ENCODE data around the gene UHRF1. TPM values are rescaled to one million over a fixed set of nuclear protein-coding genes. Genes with fewer than 3 reads are reported as not detected.

Gene UHRF1
- total and polyA plus RNA-seq, 2 donors from 2014 or later = 0.19 to 3.1 TPM

GRCh38 chr19:4962085-4962619 is 52.9 kb downstream of the UHRF1 start:
- no peak for TF ChIP-seq CTCF (IDR thresholded peaks at IDR 0.05; ENCODE audit: borderline replicate concordance, extremely low read depth, insufficient read depth)
- Histone ChIP-seq H3K27me3 (ENCODE audit: control insufficient read depth, insufficient read depth, low read length) (no peaks in the 10 kb centered on the region), H3K27ac (ENCODE audit: low read depth in 2 of 2, low read length in 2 of 2) (no peak overlapping the region), H3K36me3 (ENCODE audit: control insufficient read depth in 2 of 3, insufficient read depth in 3 of 3, low read length in 3 of 3) (no peaks in the 10 kb centered on the region), H3K9me3 (ENCODE audit: control insufficient read depth in 2 of 3, insufficient read depth in 1 of 3, low read length in 3 of 3) (no peaks in the 10 kb centered on the region), H3K4me1 (ENCODE audit: control insufficient read depth in 2 of 3, insufficient read depth in 2 of 3, low read depth in 1 of 3, low read length in 3 of 3) (no peaks in the 10 kb centered on the region), H3K9ac (ENCODE audit: low read length in 3 of 3) (no peak overlapping the region), H3K4me3 (ENCODE audit: low read length in 3 of 3) (no peak overlapping the region)
- intact Hi-C loops (cut with DNase I) = no loop called here
- no peak for DNase-seq
- no peak for FAIRE-seq

- DNase-seq (no peak), FAIRE-seq (no peak)
- Histone ChIP-seq H3K27me3 (ENCODE audit: control insufficient read depth, insufficient read depth, low read length) (no peaks in the 10 kb centered on the region), H3K9me3 (ENCODE audit: control insufficient read depth in 2 of 3, insufficient read depth in 1 of 3, low read length in 3 of 3) (no peaks in the 10 kb centered on the region), H3K36me3 (ENCODE audit: control insufficient read depth in 2 of 3, insufficient read depth in 3 of 3, low read length in 3 of 3) (no peaks in the 10 kb centered on the region), H3K27ac (ENCODE audit: low read depth in 2 of 2, low read length in 2 of 2) (no peak overlapping the region), H3K4me3 (ENCODE audit: low read length in 3 of 3) (no peak overlapping the region), H3K9ac (ENCODE audit: low read length in 3 of 3) (no peak overlapping the region), H3K4me1 (ENCODE audit: control insufficient read depth in 2 of 3, insufficient read depth in 2 of 3, low read depth in 1 of 3, low read length in 3 of 3) (peaks cover 0 to 7% (median 0%) of the 10 kb centered on the region in 3 donors)
- no peak for TF ChIP-seq CTCF (IDR thresholded peaks at IDR 0.05; ENCODE audit: borderline replicate concordance, extremely low read depth, insufficient read depth)
- intact Hi-C loops (cut with DNase I) = no loop called here
Observed at GRCh38 chr19:4965061-4965460, 55.8 kb downstream of the UHRF1 start.

DNA sequence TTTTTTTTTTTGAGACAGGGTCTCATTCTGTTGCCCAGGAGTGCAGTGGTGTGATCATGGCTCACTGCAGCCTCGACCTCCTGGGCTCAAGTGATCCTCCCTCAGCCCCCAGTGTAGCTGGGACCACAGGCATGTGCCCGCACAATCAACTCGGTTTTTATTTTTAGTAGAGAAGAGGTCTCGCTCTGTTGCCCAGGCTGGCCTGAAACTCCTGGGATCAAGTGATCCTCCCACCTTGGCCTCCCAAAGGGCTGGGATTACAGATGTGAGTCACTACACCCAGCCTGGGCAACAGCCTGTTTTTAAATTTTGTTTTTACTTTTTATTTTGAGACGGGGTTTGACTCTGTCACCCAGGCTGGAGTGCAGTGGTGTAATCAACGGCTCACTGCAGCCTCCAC is 57.3 kb downstream of the UHRF1 start:
- peaks cover 0 to 22% (median 3%) of the 10 kb centered on the region in 3 donors for H3K4me1 ChIP-seq (ENCODE audit: control insufficient read depth in 2 of 3, insufficient read depth in 2 of 3, low read depth in 1 of 3, low read length in 3 of 3)
- H3K4me3 ChIP-seq (ENCODE audit: low read length in 3 of 3) = no peak overlapping the region
- DNase-seq (no peak), FAIRE-seq (no peak)
- H3K27me3 ChIP-seq (ENCODE audit: control insufficient read depth, insufficient read depth, low read length) = no peaks in the 10 kb centered on the region
- no peak overlapping the region for H3K27ac ChIP-seq (ENCODE audit: low read depth in 2 of 2, low read length in 2 of 2)
- H3K9ac ChIP-seq (ENCODE audit: low read length in 3 of 3) = no peak overlapping the region
- no peaks in the 10 kb centered on the region for H3K9me3 ChIP-seq (ENCODE audit: control insufficient read depth in 2 of 3, insufficient read depth in 1 of 3, low read length in 3 of 3)
- no peak for TF ChIP-seq CTCF (IDR thresholded peaks at IDR 0.05; ENCODE audit: borderline replicate concordance, extremely low read depth, insufficient read depth)
- no peaks in the 10 kb centered on the region for H3K36me3 ChIP-seq (ENCODE audit: control insufficient read depth in 2 of 3, insufficient read depth in 3 of 3, low read length in 3 of 3)
- intact Hi-C loops (cut with DNase I) = no loop called here
